ENCODE data around the gene BICRAL.
"Not testable (repeated sequence)": the region's sequence is repeated elsewhere in the genome, so short reads cannot be mapped to it uniquely, and the experiment has no call there.

BICRAL gene

GRCh38 chr6:42808492-42809483, 26.9 kb downstream of the BICRAL start:
- in situ Hi-C loops (cut with MboI; ENCODE audit: low sequenced_read_pairs, unreplicated experiment): no loop called here
- no peak for TF ChIP-seq CTCF (IDR thresholded peaks at IDR 0.05; ENCODE audit: borderline replicate concordance, control extremely low read depth, extremely low read depth, insufficient read depth, missing control alignments)
- no peak for DNase-seq (ENCODE audit: low spot score)

- in situ Hi-C loops (cut with MboI; ENCODE audit: low sequenced_read_pairs, unreplicated experiment): no loop called here
- peak; percentile 12 for DNase-seq (ENCODE audit: low spot score)
- no peak for TF ChIP-seq CTCF (IDR thresholded peaks at IDR 0.05; ENCODE audit: borderline replicate concordance, control extremely low read depth, extremely low read depth, insufficient read depth, missing control alignments)
Measured at GRCh38 chr6:42813074-42813645, 31.3 kb downstream of the BICRAL start.

- TF ChIP-seq CTCF (IDR thresholded peaks at IDR 0.05; ENCODE audit: borderline replicate concordance, control extremely low read depth, extremely low read depth, insufficient read depth, missing control alignments): no peak
- in situ Hi-C loops (cut with MboI; ENCODE audit: low sequenced_read_pairs, unreplicated experiment): no loop called here
Measured at GRCh38 chr6:42813906-42814444, 32.1 kb downstream of the BICRAL start.

GRCh38 chr6:42815726-42816125, 33.9 kb downstream of the BICRAL start:
- in situ Hi-C loops (cut with MboI; ENCODE audit: low sequenced_read_pairs, unreplicated experiment); DNase-seq (ENCODE audit: low spot score): not testable (repeated sequence)

More at GRCh38 chr6:42813906-42814444, 32.1 kb downstream of the BICRAL start:
- no peak for DNase-seq (ENCODE audit: low spot score)

GRCh38 chr6:42817907-42818306, 36.1 kb downstream of the BICRAL start:
- in situ Hi-C loops (cut with MboI; ENCODE audit: low sequenced_read_pairs, unreplicated experiment): no loop called here
- no peak for DNase-seq (ENCODE audit: low spot score)
- TF ChIP-seq CTCF (IDR thresholded peaks at IDR 0.05; ENCODE audit: borderline replicate concordance, control extremely low read depth, extremely low read depth, insufficient read depth, missing control alignments): no peak

- in situ Hi-C loops (cut with MboI; ENCODE audit: low sequenced_read_pairs, unreplicated experiment): no loop called here
- no peak for TF ChIP-seq CTCF (IDR thresholded peaks at IDR 0.05; ENCODE audit: borderline replicate concordance, control extremely low read depth, extremely low read depth, insufficient read depth, missing control alignments)
- DNase-seq (ENCODE audit: low spot score): no peak
Measured at GRCh38 chr6:42818416-42818815, 36.6 kb downstream of the BICRAL start.

GRCh38 chr6:42818878-42819277, 37.0 kb downstream of the BICRAL start:
- TF ChIP-seq CTCF (IDR thresholded peaks at IDR 0.05; ENCODE audit: borderline replicate concordance, control extremely low read depth, extremely low read depth, insufficient read depth, missing control alignments): no peak
- in situ Hi-C loops (cut with MboI; ENCODE audit: low sequenced_read_pairs, unreplicated experiment): no loop called here
- DNase-seq (ENCODE audit: low spot score): no peak
